T-helper 1 cell treated with Interleukin-12 subunit alpha and Interleukin-12 subunit beta and Interleukin-4 antibody, amounts not matched to agents 30 ng/mL and 1 ng/mL, for 36 hours (primary cell): ENCODE measurements around the gene TPI1. TPM values are rescaled to one million over a fixed set of nuclear protein-coding genes. Genes with fewer than 3 reads are reported as not detected.
"Not testable (repeated sequence)": the region's sequence is repeated elsewhere in the genome, so short reads cannot be mapped to it uniquely, and the experiment has no call there.

Experiments used
- intact Hi-C: fragments of 100-400 bp; cut with micrococcal nuclease; formaldehyde crosslinking; loops from one replicate; pipeline ENCODE4 v1.15.1; 2024
- total RNA-seq: library from RNA; stranded (reverse); gene quantifications from 2 replicates; pipeline ENCODE4 v1.2.3, GENCODE V29; 2022

TPI1 gene
- total RNA-seq, 1 donor from 2014 or later, result 913 TPM

- intact Hi-C loops, result no loop called here
Measured at GRCh38 chr12:6888360-6888759, 21.0 kb downstream of the TPI1 start.

- intact Hi-C loops, result not testable (repeated sequence)
Measured at GRCh38 chr12:6888794-6889193, 21.5 kb downstream of the TPI1 start.

- intact Hi-C loops, result loop anchor here (2.0 kb wide), 4 partner anchors 63 to 1193 kb away; partner anchors contain the start of genes CHD4, NECAP1 and ZNF384
Measured at GRCh38 chr12:6889775-6890573, 22.6 kb downstream of the TPI1 start.

GRCh38 chr12:6890789-6891645 lies 23.7 kb downstream of the TPI1 start:
- intact Hi-C loops, result loop anchor here (1.0 to 2.0 kb wide), 18 partner anchors 13 to 1192 kb away; partner anchors contain the start of genes C1RL, CHD4, COPS7A and EMG1

GRCh38 chr12:6891646-6892001 lies 24.3 kb downstream of the TPI1 start:
- intact Hi-C loops, result loop anchor here (1.0 to 2.0 kb wide), 18 partner anchors 13 to 1191 kb away; partner anchors contain the start of genes C1RL, CHD4, COPS7A and EMG1

- intact Hi-C loops, result not testable (repeated sequence)
Measured at GRCh38 chr12:6892683-6893082, 25.4 kb downstream of the TPI1 start.

GRCh38 chr12:6894321-6894720 lies 27.0 kb downstream of the TPI1 start:
- intact Hi-C loops, result no loop called here

- intact Hi-C loops, result no loop called here
Measured at GRCh38 chr12:6896846-6897435, 29.6 kb downstream of the TPI1 start.

- intact Hi-C loops, result no loop called here
Measured at GRCh38 chr12:6899427-6899826, 32.1 kb downstream of the TPI1 start.

GRCh38 chr12:6899837-6900519 lies 32.6 kb downstream of the TPI1 start:
- intact Hi-C loops, result no loop called here

GRCh38 chr12:6902448-6902847 lies 35.1 kb downstream of the TPI1 start:
- intact Hi-C loops, result no loop called here

GRCh38 chr12:6903722-6904121 lies 36.4 kb downstream of the TPI1 start:
- intact Hi-C loops, result loop anchor here (1.0 to 2.0 kb wide), 10 partner anchors 11 to 1339 kb away; partner anchors contain the start of genes COPS7A, EMG1, ENO2 and LPCAT3

- intact Hi-C loops, result loop anchor here (1.0 to 2.0 kb wide), 10 partner anchors 10 to 1338 kb away; partner anchors contain the start of genes COPS7A, EMG1, ENO2 and LPCAT3
Measured at GRCh38 chr12:6904280-6905276, 37.2 kb downstream of the TPI1 start, which contains the start of gene LRRC23. TSS of gene LRRC23 (plus strand) at chr12:6904822. CDS start at chr12:6905634, 812 bp downstream.

GRCh38 chr12:6905414-6906040 lies 38.2 kb downstream of the TPI1 start:
- intact Hi-C loops, result loop anchor here (2.0 kb wide), 1 partner anchor 1337 kb away; no protein-coding TSS in a partner anchor

- intact Hi-C loops, result not testable (repeated sequence)
Measured at GRCh38 chr12:6908141-6908540, 40.8 kb downstream of the TPI1 start.

GRCh38 chr12:6909421-6910145 lies 42.3 kb downstream of the TPI1 start:
- intact Hi-C loops, result no loop called here

GRCh38 chr12:6912164-6912935 lies 45.0 kb downstream of the TPI1 start:
- intact Hi-C loops, result no loop called here
